ENCODE results near the gene ABCA2.
"Not testable (repeated sequence)": the region's sequence is repeated elsewhere in the genome, so short reads cannot be mapped to it uniquely, and the experiment has no call there.

Gene ABCA2

DNA sequence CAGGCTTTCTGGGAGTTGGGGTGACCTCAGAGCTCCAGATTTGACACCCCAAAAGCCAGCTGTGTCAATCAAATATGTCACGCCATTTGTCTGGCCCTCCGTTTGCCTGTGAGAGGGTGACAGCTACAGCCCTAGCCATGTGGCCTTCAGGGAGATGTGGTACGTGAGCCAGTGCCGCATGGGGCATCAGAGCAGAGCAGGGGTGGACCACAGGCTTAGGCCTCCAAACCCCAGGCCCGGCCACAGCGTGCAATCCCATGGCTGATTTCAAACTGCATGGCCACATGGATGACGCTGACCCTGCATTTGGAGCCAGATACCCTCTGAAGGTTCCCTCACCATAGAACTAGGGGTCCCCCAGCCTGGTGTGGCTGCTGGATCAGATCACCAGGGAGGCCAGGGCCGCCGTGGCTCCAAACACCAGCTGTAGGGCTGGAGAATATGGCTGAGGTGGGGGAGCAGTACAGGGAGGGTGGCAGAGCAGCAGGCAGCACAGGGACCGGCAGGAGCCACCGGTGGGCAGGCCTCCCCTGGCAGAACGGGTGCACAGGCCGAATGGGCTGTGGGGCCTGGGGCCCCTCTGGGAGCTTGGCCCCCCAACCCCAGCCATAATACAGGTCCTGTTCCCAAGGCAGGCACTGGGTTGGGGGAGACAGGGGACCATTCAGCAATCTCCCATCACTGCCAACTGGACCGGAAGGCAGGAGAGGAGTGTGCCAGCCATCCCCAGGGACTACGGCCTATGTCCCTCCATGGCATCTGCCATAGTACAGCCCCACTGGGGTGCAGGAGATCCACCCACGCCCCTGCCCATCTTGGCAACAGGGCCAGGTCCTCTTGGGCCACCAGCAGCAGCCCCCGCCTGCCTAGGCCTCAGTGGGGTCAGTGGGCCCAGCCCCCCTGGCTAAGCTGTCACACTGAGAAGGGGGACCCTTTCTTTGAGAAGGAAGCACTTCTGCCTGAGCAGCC lies 40.8 kb upstream of the ABCA2 start:
- DNase-seq = no peak
- TF ChIP-seq GATA1 (IDR thresholded peaks at IDR 0.05; ENCODE audit: low read depth, low read length) (no peak), POLR2A (IDR thresholded peaks at IDR 0.05; ENCODE audit: low read length) (no peak)

- DNase-seq = peak; percentile 85 to 88
These were observed 40.0 kb upstream of the ABCA2 start for GRCh38 chr9:137067860-137068538.

DNA sequence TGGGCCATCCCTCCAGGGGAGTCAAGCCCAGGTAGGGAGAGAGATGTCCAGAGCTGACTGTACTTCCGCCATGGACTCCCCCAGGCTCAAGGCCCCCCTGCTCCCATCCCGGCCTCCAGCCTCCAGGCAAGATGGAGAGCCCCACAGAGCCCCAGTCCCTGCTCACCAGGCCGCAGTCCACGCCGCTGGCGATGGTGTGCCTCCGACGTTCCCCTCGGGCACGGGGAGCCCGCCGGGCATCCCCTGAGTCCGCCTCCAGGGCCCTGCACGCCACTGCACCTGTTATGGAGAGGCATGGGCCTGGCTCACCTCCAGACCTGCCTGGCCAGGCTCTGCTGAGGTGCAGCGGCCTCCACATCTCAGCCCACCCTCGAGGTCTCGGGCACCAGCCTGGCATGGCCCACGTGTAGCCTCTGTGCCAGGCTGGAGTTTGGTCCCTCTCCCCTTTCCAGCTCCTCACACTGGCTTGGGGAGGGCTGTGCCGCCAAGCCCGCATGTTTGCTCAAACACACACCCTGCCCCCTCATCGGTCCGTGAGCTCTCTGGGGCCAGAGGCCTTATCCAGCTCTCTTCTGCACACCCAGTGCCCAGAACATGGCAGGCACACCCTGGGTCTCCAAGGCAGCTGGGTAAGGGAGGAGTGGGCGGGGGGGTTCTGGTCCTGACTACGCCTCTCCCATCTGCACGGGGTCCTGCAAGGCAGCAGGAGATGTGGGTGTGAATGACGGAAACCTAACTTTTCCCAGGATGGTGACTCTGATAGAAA lies 38.2 kb upstream of the ABCA2 start:
- DNase-seq = no peak
- no peak for TF ChIP-seq GATA1 (IDR thresholded peaks at IDR 0.05; ENCODE audit: low read depth, low read length)
- TF ChIP-seq POLR2A (IDR thresholded peaks at IDR 0.05; ENCODE audit: low read length) = no peak

More at GRCh38 chr9:137067860-137068538, 40.0 kb upstream of the ABCA2 start:
- TF ChIP-seq GATA1 (IDR thresholded peaks at IDR 0.05; ENCODE audit: low read depth, low read length) = no peak
- TF ChIP-seq POLR2A (IDR thresholded peaks at IDR 0.05; ENCODE audit: low read length) = no peak

- TF ChIP-seq POLR2A (IDR thresholded peaks at IDR 0.05; ENCODE audit: low read length) (no peak), GATA1 (IDR thresholded peaks at IDR 0.05; ENCODE audit: low read depth, low read length) (no peak)
- no peak for DNase-seq
These were observed 37.4 kb upstream of the ABCA2 start for GRCh38 chr9:137065336-137065967.

DNA sequence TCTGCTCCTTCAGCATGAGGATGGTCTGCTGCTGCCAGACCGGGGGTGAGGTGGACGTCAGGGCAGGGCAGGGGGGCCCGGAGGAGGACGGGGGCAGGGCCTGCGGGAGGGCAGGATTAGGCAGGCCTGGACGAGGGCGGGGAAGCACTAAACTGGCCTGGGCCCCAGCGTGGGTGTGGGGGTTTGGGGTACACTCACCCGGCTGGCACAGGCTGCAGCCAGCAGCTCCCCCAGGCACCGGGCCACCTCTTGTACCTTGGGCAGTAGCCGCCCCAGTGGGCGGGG lies 36.8 kb upstream of the ABCA2 start:
- no peak for DNase-seq

GRCh38 chr9:137064027-137064879 lies 36.2 kb upstream of the ABCA2 start:
- peak; percentile 49 to 72 for DNase-seq
- no peak for TF ChIP-seq GATA1 (IDR thresholded peaks at IDR 0.05; ENCODE audit: low read depth, low read length)
- no peak for TF ChIP-seq POLR2A (IDR thresholded peaks at IDR 0.05; ENCODE audit: low read length)

More for the DNA sequence above, 36.8 kb upstream of the ABCA2 start:
- TF ChIP-seq GATA1 (IDR thresholded peaks at IDR 0.05; ENCODE audit: low read depth, low read length) (no peak), POLR2A (IDR thresholded peaks at IDR 0.05; ENCODE audit: low read length) (no peak)

DNA sequence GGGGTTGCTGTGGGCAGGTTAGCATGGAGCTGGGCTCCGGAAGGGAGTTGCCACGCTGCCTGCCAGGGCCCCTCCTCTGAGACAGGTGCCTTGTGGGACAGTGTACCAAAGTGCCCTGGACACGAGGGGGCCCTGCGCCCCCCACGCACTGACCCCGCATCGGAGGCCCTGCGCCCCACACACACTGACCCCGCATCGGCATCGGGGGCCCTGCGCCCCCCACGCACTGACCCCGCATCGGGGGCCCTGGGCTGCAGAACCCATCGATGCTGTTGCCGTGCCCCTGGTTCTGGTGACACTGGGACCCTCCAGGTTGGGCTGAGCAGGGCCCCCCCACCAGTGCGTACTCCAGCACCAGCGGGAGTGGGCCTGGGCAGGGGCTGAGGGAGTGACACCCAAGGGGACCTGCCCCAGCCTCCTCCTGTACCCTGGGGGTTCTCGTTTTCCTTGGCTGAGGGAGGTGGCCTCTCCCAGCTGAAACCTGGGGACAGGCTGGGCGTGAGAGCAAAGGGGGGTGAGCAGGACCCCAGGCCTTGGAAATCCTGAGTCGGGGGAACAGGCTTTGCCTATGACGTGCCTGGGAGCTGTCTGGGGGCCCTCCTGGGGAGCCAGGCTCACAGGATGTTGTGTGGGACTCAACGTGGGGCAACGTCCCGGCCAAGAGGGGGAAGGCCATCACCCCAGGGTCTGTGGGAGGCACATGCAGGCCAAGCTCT lies 35.4 kb upstream of the ABCA2 start:
- TF ChIP-seq POLR2A (IDR thresholded peaks at IDR 0.05; ENCODE audit: low read length) (no peak), GATA1 (IDR thresholded peaks at IDR 0.05; ENCODE audit: low read depth, low read length) (no peak)
- DNase-seq = no peak

GRCh38 chr9:137062798-137063197 lies 34.8 kb upstream of the ABCA2 start:
- not testable (repeated sequence) for DNase-seq

DNA sequence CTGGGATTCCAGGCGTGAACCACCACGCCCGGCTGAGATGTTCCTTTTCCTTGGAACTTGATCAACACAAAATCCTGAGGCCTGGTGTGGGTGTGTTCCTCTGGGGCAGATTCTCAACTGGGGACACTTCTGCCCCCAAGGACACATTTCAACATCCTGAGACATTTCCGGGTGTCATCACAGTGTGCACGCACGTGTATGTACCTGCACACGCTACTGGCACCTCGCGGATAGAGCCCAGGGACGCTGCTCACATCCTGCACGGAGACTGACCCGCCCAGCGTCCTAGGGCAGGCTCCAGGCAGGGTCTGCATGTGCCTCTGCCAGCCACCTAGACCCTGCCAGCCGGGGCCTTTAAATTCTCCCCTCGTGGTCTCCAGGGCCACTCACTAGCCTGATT lies 34.3 kb upstream of the ABCA2 start:
- no peak for DNase-seq
- TF ChIP-seq GATA1 (IDR thresholded peaks at IDR 0.05; ENCODE audit: low read depth, low read length) (no peak), POLR2A (IDR thresholded peaks at IDR 0.05; ENCODE audit: low read length) (no peak)

DNA sequence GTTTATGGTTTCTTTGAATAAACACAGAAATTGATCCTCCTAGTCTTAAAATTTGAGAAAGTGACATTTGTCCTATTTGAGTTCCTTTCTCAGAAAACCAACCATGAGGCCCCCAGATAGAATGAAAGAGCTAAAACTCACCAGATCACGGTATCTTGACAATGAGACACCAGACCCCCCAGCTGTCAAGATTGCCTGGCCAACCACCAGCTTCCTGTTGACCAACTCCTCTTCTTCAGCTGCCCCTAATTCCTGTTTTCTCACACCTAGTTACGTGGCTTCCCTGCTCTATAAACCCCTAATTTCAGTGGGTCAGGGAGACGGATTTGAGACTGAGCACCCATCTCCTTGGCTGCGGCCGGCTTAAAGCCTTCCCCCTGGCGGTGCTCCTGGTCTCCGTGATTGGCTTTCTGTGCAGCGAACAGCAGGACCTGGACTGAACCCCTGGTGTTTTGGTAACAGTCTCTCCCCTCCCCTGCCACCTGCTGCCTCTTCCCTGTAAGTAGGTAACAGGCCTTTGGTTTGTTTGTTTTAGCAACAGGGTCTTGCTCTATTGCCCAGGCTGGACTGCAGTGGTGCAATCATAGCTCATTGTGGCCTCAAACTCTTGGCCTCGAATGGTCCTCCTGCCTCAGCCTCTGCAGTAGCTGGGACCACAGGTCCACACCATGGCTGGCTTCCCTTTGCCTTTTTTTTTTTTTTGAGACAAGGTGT lies 30.6 kb upstream of the ABCA2 start:
- TF ChIP-seq POLR2A (IDR thresholded peaks at IDR 0.05; ENCODE audit: low read length) (no peak), GATA1 (IDR thresholded peaks at IDR 0.05; ENCODE audit: low read depth, low read length) (no peak)
- DNase-seq = no peak

- no peak for DNase-seq
- no peak for TF ChIP-seq POLR2A (IDR thresholded peaks at IDR 0.05; ENCODE audit: low read length)
- TF ChIP-seq GATA1 (IDR thresholded peaks at IDR 0.05; ENCODE audit: low read depth, low read length) = no peak
These were observed 29.5 kb upstream of the ABCA2 start for GRCh38 chr9:137057545-137057944.

Measured in erythroblast (primary cell).